Measurements from ENCODE around the gene OR2AE1. TPM values are rescaled to one million over a fixed set of nuclear protein-coding genes. Genes with fewer than 3 reads are reported as not detected.
"Not testable (repeated sequence)": the region's sequence is repeated elsewhere in the genome, so short reads cannot be mapped to it uniquely, and the experiment has no call there.

Gene OR2AE1
- total RNA-seq, 6 experiments from 2014 or later = not detected

GRCh38 chr7:99881370-99881769 is 4.5 kb upstream of the OR2AE1 start:
- no peak for DNase-seq
- Mint-ChIP-seq H3K27ac (no peak overlapping the region), H3K9me3 (peaks cover 6% of the 10 kb centered on the region), H3K27me3 (ENCODE audit: insufficient read depth) (peaks cover 14% of the 10 kb centered on the region), H3K4me1 (ENCODE audit: low read depth) (no peaks in the 10 kb centered on the region), H3K36me3 (ENCODE audit: low read depth) (peaks cover 6% of the 10 kb centered on the region; the same call in 1 of the 2 replicates), H3K4me3 (no peak overlapping the region)
- no peak for TF ChIP-seq CTCF (IDR thresholded peaks at IDR 0.05)

- H3K27me3 Mint-ChIP-seq (ENCODE audit: insufficient read depth) = peaks cover 9% of the 10 kb centered on the region
- no peak for TF ChIP-seq CTCF (IDR thresholded peaks at IDR 0.05)
- no peaks in the 10 kb centered on the region for H3K36me3 Mint-ChIP-seq (ENCODE audit: low read depth)
- H3K9me3 Mint-ChIP-seq = no peaks in the 10 kb centered on the region
- no peak overlapping the region for H3K27ac Mint-ChIP-seq
- no peaks in the 10 kb centered on the region for H3K4me1 Mint-ChIP-seq (ENCODE audit: low read depth)
- no peak overlapping the region for H3K4me3 Mint-ChIP-seq
- no peak for DNase-seq
These were observed 342 bp downstream of the OR2AE1 start for GRCh38 chr7:99876491-99876890.

- Mint-ChIP-seq H3K4me3 (no peak overlapping the region), H3K36me3 (ENCODE audit: low read depth) (no peaks in the 10 kb centered on the region), H3K9me3 (peaks cover 5% of the 10 kb centered on the region; the same call in 1 of the 2 replicates), H3K4me1 (ENCODE audit: low read depth) (no peaks in the 10 kb centered on the region), H3K27me3 (ENCODE audit: insufficient read depth) (peaks cover 5% of the 10 kb centered on the region; the same call in 1 of the 2 replicates), H3K27ac (no peak overlapping the region)
- no peak for DNase-seq
- no peak for TF ChIP-seq CTCF (IDR thresholded peaks at IDR 0.05)
These were observed 8.6 kb downstream of the OR2AE1 start for GRCh38 chr7:99868246-99868645.

- not testable (repeated sequence) for H3K9me3 Mint-ChIP-seq; H3K4me3 Mint-ChIP-seq; DNase-seq; H3K4me1 Mint-ChIP-seq (ENCODE audit: low read depth); H3K27me3 Mint-ChIP-seq (ENCODE audit: insufficient read depth); H3K36me3 Mint-ChIP-seq (ENCODE audit: low read depth); H3K27ac Mint-ChIP-seq
These were observed 9.4 kb downstream of the OR2AE1 start for GRCh38 chr7:99867477-99867876.

GRCh38 chr7:99863847-99864440 is 12.9 kb downstream of the OR2AE1 start:
- H3K27ac Mint-ChIP-seq = no peak overlapping the region
- peaks cover 12% of the 10 kb centered on the region for H3K4me1 Mint-ChIP-seq (ENCODE audit: low read depth)
- no peak overlapping the region for H3K4me3 Mint-ChIP-seq
- H3K9me3 Mint-ChIP-seq = peaks cover 5% of the 10 kb centered on the region; the same call in 1 of the 2 replicates
- TF ChIP-seq CTCF (IDR thresholded peaks at IDR 0.05) = no peak
- H3K36me3 Mint-ChIP-seq (ENCODE audit: low read depth) = no peaks in the 10 kb centered on the region
- DNase-seq = no peak
- H3K27me3 Mint-ChIP-seq (ENCODE audit: insufficient read depth) = peaks cover 11% of the 10 kb centered on the region

GRCh38 chr7:99860281-99861127 is 16.3 kb downstream of the OR2AE1 start:
- Mint-ChIP-seq H3K27me3 (ENCODE audit: insufficient read depth) (peaks cover 12% of the 10 kb centered on the region), H3K9me3 (peaks cover 5% of the 10 kb centered on the region; the same call in 1 of the 2 replicates), H3K27ac (no peak overlapping the region), H3K4me3 (no peak overlapping the region), H3K36me3 (ENCODE audit: low read depth) (no peaks in the 10 kb centered on the region), H3K4me1 (ENCODE audit: low read depth) (peaks cover 12% of the 10 kb centered on the region)
- no peak for TF ChIP-seq CTCF (IDR thresholded peaks at IDR 0.05)
- peak; percentile 46 for DNase-seq
